Mucosa of descending colon (tissue), 3 donors: ENCODE results near the gene UPP2. TPM values are rescaled to one million over a fixed set of nuclear protein-coding genes. Genes with fewer than 3 reads are reported as not detected.

ENCODE experiments used
- ATAC-seq: fragments of 200-7000 bp; cut with Tn5 transposase; one replicate; pipeline ENCODE4 v1.9.1; 2020; ENCODE audit warnings: mild to moderate bottlenecking, moderate library complexity
- DNase-seq, 3 donors: peaks; one replicate each; pipeline ENCODE4 v3.0.0-alpha.2; 2020
- H3K36me3 ChIP-seq: fragments of 200-600 bp; one replicate; pipeline ENCODE4 v1.8.0; 2021; ENCODE audit warnings: low read depth, mild to moderate bottlenecking
- H3K4me1 ChIP-seq: fragments of 200-600 bp; one replicate; pipeline ENCODE4 v1.8.0; 2021; ENCODE audit warnings: low read depth, mild to moderate bottlenecking
- H3K4me3 ChIP-seq: fragments of 200-600 bp; one replicate; pipeline ENCODE4 v1.8.0; 2021; ENCODE audit warnings: mild to moderate bottlenecking
- H3K9me3 ChIP-seq: fragments of 200-600 bp; one replicate; pipeline ENCODE4 v1.8.0; 2021; ENCODE audit warnings: mild to moderate bottlenecking
- CTCF ChIP-seq: fragments of 200-600 bp; IDR thresholded peaks from one replicate; pipeline ENCODE4 v1.8.0; 2022; ENCODE audit warnings: antibody characterized with exemption, mild to moderate bottlenecking
- intact Hi-C, 2 donors: fragments of 100-400 bp; cut with DNase I in 1 of 2; cut with micrococcal nuclease in 1 of 2; formaldehyde crosslinking; loops; one replicate each; pipeline versions ENCODE4 v1.11.0 to v1.11.1; 2022; cut with DNase I, micrococcal nuclease
- total RNA-seq, 3 donors: library from RNA; stranded (reverse); fragmentation: NEBNext Ultra II Directional in 2 of 3; extraction: Animal tissue kit (Norgen Biotek cat#: 25700) in 2 of 3; gene quantifications; one replicate each; pipeline versions ENCODE4 v1.2.1 to v1.2.4, GENCODE V29; 2021 to 2023
- donor health status: DM: no; HTN: no; CAD: no; lungs with moderate emphysema.
- donor health status: DM: no; HTN: no; CAD: no.
- donor health status: DM: no; HTN: yes; CAD: no.

The UPP2 gene
- total RNA-seq, 3 donors from 2014 or later, result not detected

- Histone ChIP-seq H3K36me3 (no peaks in the 10 kb centered on the region), H3K4me1 (peaks cover 30% of the 10 kb centered on the region), H3K4me3 (no peak overlapping the region), H3K9me3 (no peaks in the 10 kb centered on the region)
- ATAC-seq, result no peak
- TF ChIP-seq CTCF, result no peak
- DNase-seq, result no peak
- intact Hi-C loops, result no loop called here
Measured at GRCh38 chr2:158129037-158129436, 27.4 kb downstream of the UPP2 start.

- Histone ChIP-seq H3K36me3 (no peaks in the 10 kb centered on the region), H3K4me1 (peaks cover 13% of the 10 kb centered on the region), H3K9me3 (no peaks in the 10 kb centered on the region), H3K4me3 (no peak overlapping the region)
- intact Hi-C loops, result no loop called here
- DNase-seq (peak in 1 of 3 donors; percentile 72), ATAC-seq (peak; percentile 86)
- TF ChIP-seq CTCF, result no peak
Measured at GRCh38 chr2:158130832-158131473, 29.3 kb downstream of the UPP2 start.

GRCh38 chr2:158131483-158131912 is 29.8 kb downstream of the UPP2 start:
- TF ChIP-seq CTCF, result no peak
- ATAC-seq (peak; percentile 33), DNase-seq (no peak)
- Histone ChIP-seq H3K9me3 (no peaks in the 10 kb centered on the region), H3K36me3 (no peaks in the 10 kb centered on the region), H3K4me1 (peaks cover 11% of the 10 kb centered on the region), H3K4me3 (no peak overlapping the region)
- intact Hi-C loops, result no loop called here

- Histone ChIP-seq H3K4me1 (peaks cover 11% of the 10 kb centered on the region), H3K4me3 (no peak overlapping the region), H3K9me3 (no peaks in the 10 kb centered on the region), H3K36me3 (no peaks in the 10 kb centered on the region)
- DNase-seq (peak in 1 of 3 donors; percentile 47), ATAC-seq (peak; percentile 58)
- TF ChIP-seq CTCF, result no peak
- intact Hi-C loops, result no loop called here
Measured at GRCh38 chr2:158131919-158132566, 30.4 kb downstream of the UPP2 start.

GRCh38 chr2:158134055-158134454 is 32.4 kb downstream of the UPP2 start:
- ATAC-seq (no peak), DNase-seq (no peak)
- intact Hi-C loops, result no loop called here
- H3K4me1 ChIP-seq, result peaks cover 11% of the 10 kb centered on the region
- no peak for TF ChIP-seq CTCF
- no peaks in the 10 kb centered on the region for H3K9me3 ChIP-seq
- H3K36me3 ChIP-seq, result no peaks in the 10 kb centered on the region
- no peak overlapping the region for H3K4me3 ChIP-seq
